GM12878 (cell line): Measurements from ENCODE around the gene CSTPP1. TPM values are rescaled to one million over a fixed set of nuclear protein-coding genes. Genes with fewer than 3 reads are reported as not detected.

ENCODE experiments used
- ATAC-seq: fragments of 200-7000 bp; cut with Tn5 transposase; 3 replicates; pipeline ENCODE4 v1.9.1; 2020; ENCODE audit warnings: mild to moderate bottlenecking, moderate library complexity
- BruUV-seq: library from RNA; stranded (reverse); fragments of 400-500 nt; replicated peaks from 2 replicates; lab custom pipeline; 2021; lab: Mats Ljungman, UMichigan
- CTCF ChIA-PET: fragments of 300-600 bp; sonication (Branson Sonifier 250); formaldehyde crosslinking; extraction: SDS; loops from one replicate; lab custom pipeline; 2021; ENCODE audit warnings: inconsistent platforms; lab: Yijun Ruan, JAX
- POLR2A ChIA-PET: fragments of 350-600 bp; formaldehyde crosslinking; extraction: SDS; loops from one replicate; lab custom pipeline; 2021; ENCODE audit warnings: inconsistent platforms; lab: Charles Lee
- RAD21 ChIA-PET: fragments of 300-600 bp; sonication (Branson Sonifier 250); formaldehyde crosslinking; loops from one replicate; lab custom pipeline; 2023; ENCODE audit warnings: antibody characterized with exemption; ENCODE audit not compliant: unreplicated experiment; lab: Charles Lee
- SMC1A ChIA-PET: fragments of 300-600 bp; sonication (Branson Sonifier 250); formaldehyde crosslinking; loops from one replicate; lab custom pipeline; 2023; ENCODE audit not compliant: unreplicated experiment, uncharacterized antibody; lab: Charles Lee
- DNase-seq: peaks from one replicate; pipeline ENCODE4 v3.0.0-alpha.2; 2011; ENCODE audit warnings: low read depth, low spot score
- FAIRE-seq: peaks from 3 replicates; lab custom pipeline; 2011; peaks lifted over from hg19 to GRCh38; lab: Jason Lieb, UNC
- H2AFZ ChIP-seq: 2 replicates; pipeline ENCODE4 v1.6.0; 2011; ENCODE audit warnings: low read depth, low read length, control low read depth; ENCODE audit not compliant: control insufficient read depth
- H3K27ac ChIP-seq: 2 replicates; pipeline ENCODE4 v1.5.1; 2011; ENCODE audit warnings: control low read depth; ENCODE audit not compliant: control insufficient read depth, insufficient read depth
- H3K27me3 ChIP-seq, 2 experiments: replicated peaks in 1 of 2; 2 replicates each; pipeline versions ENCODE4 v1.6.0 to v1.6.1; 2011; ENCODE audit warnings: low read length in 1 of 2; ENCODE audit not compliant: control insufficient read depth in 2 of 2, insufficient read depth in 2 of 2
- H3K36me3 ChIP-seq, 2 experiments: 2 replicates each; pipeline ENCODE4 v1.5.1; 2011; ENCODE audit warnings: low read length in 1 of 2; ENCODE audit not compliant: control insufficient read depth in 2 of 2, insufficient read depth in 2 of 2
- H3K4me1 ChIP-seq: 2 replicates; pipeline ENCODE4 v1.6.1; 2011; ENCODE audit warnings: mild to moderate bottlenecking, low read length, moderate library complexity, mixed read lengths; ENCODE audit not compliant: control insufficient read depth, insufficient read depth
- H3K4me2 ChIP-seq: 2 replicates; pipeline ENCODE4 v1.6.0; 2011; ENCODE audit warnings: control low read depth; ENCODE audit not compliant: control insufficient read depth, insufficient read depth
- H3K4me3 ChIP-seq: fragments of 200-600 bp; sonication (generic); 2 replicates; pipeline ENCODE4 v1.5.1; 2016
- H3K79me2 ChIP-seq: 2 replicates; pipeline ENCODE4 v1.6.0; 2011; ENCODE audit warnings: low read length; ENCODE audit not compliant: control insufficient read depth, insufficient read depth
- H3K9ac ChIP-seq: 2 replicates; pipeline ENCODE4 v1.8.0; 2011; ENCODE audit warnings: low read length, control low read depth, mixed read lengths; ENCODE audit not compliant: control insufficient read depth, insufficient read depth
- H3K9me3 ChIP-seq: replicated peaks from 3 replicates; pipeline ENCODE4 v1.5.1; 2011; ENCODE audit warnings: mild to moderate bottlenecking, low read length; ENCODE audit not compliant: control insufficient read depth, insufficient read depth
- H4K20me1 ChIP-seq: 2 replicates; pipeline ENCODE4 v1.6.0; 2011; ENCODE audit not compliant: control insufficient read depth, insufficient read depth
- ATF7 ChIP-seq: fragments of 450-650 bp; IDR thresholded peaks from 2 replicates; pipeline ENCODE4 v1.6.1; 2016; ENCODE audit warnings: low read depth, mild to moderate bottlenecking
- DPF2 ChIP-seq: fragments of 450-650 bp; IDR thresholded peaks from 2 replicates; pipeline ENCODE4 v1.6.1; 2017; ENCODE audit warnings: mild to moderate bottlenecking
- EED ChIP-seq: sonication (generic); IDR thresholded peaks from 2 replicates; pipeline ENCODE4 v1.6.1; 2016; ENCODE audit warnings: antibody characterized with exemption, low read depth
- IKZF1 ChIP-seq: fragments of 450-650 bp; conservative IDR thresholded peaks from 2 replicates; pipeline ENCODE4 v1.6.1; 2017; ENCODE audit warnings: antibody characterized with exemption, mild to moderate bottlenecking
- IRF4 ChIP-seq: IDR thresholded peaks from 2 replicates; pipeline ENCODE4 v1.6.1; 2011; ENCODE audit warnings: low read depth, low read length
- MTA2 ChIP-seq: fragments of 450-650 bp; IDR thresholded peaks from 2 replicates; pipeline ENCODE4 v1.6.1; 2016; ENCODE audit warnings: low read depth, mild to moderate bottlenecking, moderate library complexity
- SPI1 ChIP-seq: IDR thresholded peaks from 2 replicates; pipeline ENCODE4 v1.6.1; 2011; ENCODE audit warnings: low read depth, mild to moderate bottlenecking, low read length, moderate library complexity, borderline replicate concordance; ENCODE audit not compliant: insufficient read depth
- WGBS: methylation state at CpG from one replicate; pipeline ENCODE4 v1.1.6; 2016; ENCODE audit warnings: low lambda C conversion rate; ENCODE audit not compliant: insufficient replicate concordance, insufficient coverage; ENCODE audit errors: missing lambda C conversion rate; 5-methylcytosine and 5-hydroxymethylcytosine counted together
- in situ Hi-C: fragments of 300-500 bp; cut with MboI; formaldehyde crosslinking; loops from 9 replicates; pipeline ENCODE4 v1.14.3; 2018; ENCODE audit warnings: mixed read lengths
- intact Hi-C: fragments of 100-400 bp; cut with micrococcal nuclease; formaldehyde crosslinking; loops from one replicate; pipeline ENCODE4 v1.14.2; 2022; ENCODE audit not compliant: unreplicated experiment
- polyA plus RNA-seq, 11 experiments: library from polyadenylated mRNA; depleted of rRNA in 4 of 11; unstranded in 6 of 11; stranded (reverse) in 5 of 11; fragments of >200 nt; fragmentation: Nextera tagmentation in 4 of 11; fragmentation: Illumina TruSeq in 1 of 11; extraction: Ambion mirVana in 4 of 11; extraction: Trizol in 1 of 11; gene quantifications; 1 replicate in 1 of 11; 2 replicates in 10 of 11; pipeline versions ENCODE4 v1.2.1 to v1.2.3, GENCODE V29; 2011 to 2016; ENCODE audit warnings: inconsistent platforms in 2 of 11, missing spikeins in 2 of 11, low read depth in 1 of 11
- total RNA-seq, 4 experiments: library from RNA; depleted of rRNA in 3 of 4; stranded (reverse); fragments of >200 nt in 3 of 4; fragmentation: Illumina TruSeq in 1 of 4; extraction: Trizol in 1 of 4; gene quantifications; 2 replicates each; pipeline versions ENCODE4 v1.2.1 to v1.2.3, GENCODE V29; 2013 to 2021

The CSTPP1 gene
- total and polyA plus RNA-seq, 10 of the 15 experiments (the other 5 are each of a cell fraction or from before 2014, with no cell fraction given): 7.1 to 23.4 (median 17.5) TPM

DNA sequence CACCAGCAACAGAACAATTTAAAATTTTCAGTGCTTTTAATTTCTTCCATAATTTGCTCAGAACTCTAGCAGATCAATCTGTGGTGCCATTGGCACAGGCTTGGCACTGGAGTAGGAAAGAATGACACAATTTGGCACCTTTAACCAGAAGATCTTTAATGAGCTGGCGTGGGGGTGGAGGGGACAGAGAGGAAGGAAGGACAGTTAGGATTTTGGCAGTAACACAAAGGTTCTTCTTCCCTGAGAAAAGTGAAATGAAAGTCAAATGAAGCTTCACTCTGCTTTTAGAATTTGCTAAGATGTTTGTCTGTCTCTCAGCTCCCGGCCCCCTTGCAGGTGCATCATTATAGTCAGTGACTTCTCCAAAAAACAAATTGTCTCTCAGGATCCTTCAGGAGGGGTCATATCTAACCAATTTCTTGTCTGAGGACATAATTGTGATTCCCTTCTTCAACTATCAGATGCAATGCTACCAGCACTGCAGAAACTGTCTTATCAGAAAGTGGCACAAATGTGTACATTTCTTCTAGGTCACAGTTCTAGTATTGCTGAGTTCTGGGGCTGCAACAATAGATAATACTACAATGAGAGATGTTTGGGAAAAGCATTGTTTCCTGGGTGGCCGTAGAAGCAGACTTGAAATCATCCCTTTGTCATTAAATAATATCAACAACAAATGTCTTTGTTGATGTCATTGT, 66.8 kb downstream of the CSTPP1 start:
- ChIA-PET CTCF (interaction anchor here (0.7 to 1.7 kb wide), 5 partner anchors 24 to 150 kb away, joined by 3 to 5 read pairs (median 3); partner anchors contain the start of gene CSTPP1), RAD21 (interaction anchor here (1.2 to 1.8 kb wide), 5 partner anchors 27 to 149 kb away, joined by 3 to 6 read pairs (median 4); no protein-coding TSS in a partner anchor), SMC1A (interaction anchor here (0.7 to 3.0 kb wide), 11 partner anchors 9 to 84 kb away, joined by 3 to 7 read pairs (median 4); no protein-coding TSS in a partner anchor), POLR2A (interaction anchor here (0.6 to 1.7 kb wide), 7 partner anchors 19 to 173 kb away, joined by 3 to 5 read pairs (median 4); no protein-coding TSS in a partner anchor)
- WGBS: 25% methylated on average over 3 of the region's 3 CpGs
- H2AFZ ChIP-seq: peak overlapping the region; percentile 5
- no peaks in the 10 kb centered on the region for H3K9me3 ChIP-seq
- peak overlapping the region; percentile 56; the same call in 1 of the 2 replicates for H3K4me2 ChIP-seq
- ATAC-seq (peak; percentile 32), DNase-seq (no peak), FAIRE-seq (peak; percentile 62)
- TF ChIP-seq IRF4: no peak
- peak; percentile 68 for TF ChIP-seq MTA2
- TF ChIP-seq DPF2: no peak
- 0 out of 2 replicates have a peak, but pooled peaks have one; percentile 8 for TF ChIP-seq SPI1
- peak; percentile 28; the same call in 1 of the 2 replicates for TF ChIP-seq ATF7
- 0 out of 2 replicates have a peak, but pooled peaks have one; percentile 35 for TF ChIP-seq EED
- peak; percentile 62 for TF ChIP-seq IKZF1
- no peaks in the 10 kb centered on the region for H3K79me2 ChIP-seq
- in situ Hi-C loops (no loop called here), intact Hi-C loops (no loop called here)
- no peaks in the 10 kb centered on the region for H3K27me3 ChIP-seq
- H3K4me1 ChIP-seq: peaks cover 32% of the 10 kb centered on the region
- H3K4me3 ChIP-seq: no peak overlapping the region
- H4K20me1 ChIP-seq: no peaks in the 10 kb centered on the region
- H3K36me3 ChIP-seq: no peaks in the 10 kb centered on the region
- BruUV-seq: no TSS peak
- H3K9ac ChIP-seq: no peak overlapping the region
- peak overlapping the region; percentile 2 for H3K27ac ChIP-seq
